GM18858 (cell line): ENCODE data around the gene ABCA3.
"Not testable (repeated sequence)": the region's sequence is repeated elsewhere in the genome, so short reads cannot be mapped to it uniquely, and the experiment has no call there.

Experiments
- ATAC-seq: cut with Tn5 transposase; IDR thresholded peaks from one replicate; pipeline ENCODE4 v1.9.1; 2021; ENCODE audit not compliant: unreplicated experiment

The ABCA3 gene

DNA sequence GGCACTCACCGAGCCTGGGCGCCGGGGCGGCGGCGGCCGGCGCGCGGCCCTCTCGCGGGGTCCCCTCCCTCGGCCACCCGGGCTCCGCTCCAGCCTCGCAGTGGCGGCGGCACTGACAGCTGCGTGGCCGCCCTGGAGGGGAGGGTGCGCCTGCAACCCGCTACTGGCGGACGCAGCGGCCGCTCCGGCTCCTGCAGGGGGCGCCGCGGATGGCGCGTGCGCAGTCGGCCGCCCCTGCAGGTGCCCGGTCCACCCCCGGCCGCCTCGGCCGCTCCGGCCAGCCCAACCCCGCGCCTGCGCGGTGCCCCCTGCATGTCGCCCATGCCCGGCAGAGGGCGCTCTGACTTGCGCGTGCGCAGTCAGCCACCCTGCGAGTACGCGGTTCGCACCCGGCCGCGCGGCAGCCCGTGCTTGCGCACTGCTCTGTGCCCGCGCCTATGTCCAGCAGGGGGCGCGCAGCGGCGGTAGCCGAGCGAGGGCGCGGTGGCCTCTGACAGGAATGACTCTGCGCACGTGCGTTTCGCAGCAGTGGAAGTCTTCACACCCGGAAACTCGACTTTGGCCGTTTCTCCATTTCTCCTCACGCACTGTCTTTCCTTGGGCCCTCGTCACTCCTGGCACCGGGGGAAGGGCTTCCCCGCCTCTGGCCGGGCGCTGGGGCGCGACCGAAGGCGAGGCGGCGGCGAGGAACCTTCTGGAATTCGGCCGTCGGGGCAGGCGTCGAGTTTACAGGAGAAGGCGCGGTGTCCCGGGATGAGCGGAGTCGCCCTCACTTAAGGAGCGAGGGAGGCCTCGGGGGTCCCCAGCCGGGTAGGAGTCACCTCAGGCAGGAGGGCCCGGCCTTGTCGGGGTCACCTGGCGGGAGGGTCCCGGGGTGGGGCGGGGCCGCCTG is at the start of gene ABCA3:
Gene ABCA3 (minus strand): TSS at position 165 of the 892 bp plus-strand sequence. CDS start 14,262 bp downstream, outside the sequence.
- ATAC-seq, result peak; percentile 83

GRCh38 chr16:2388875-2389433 is 48.4 kb upstream of the ABCA3 start:
- no peak for ATAC-seq

- ATAC-seq, result no peak
Observed at GRCh38 chr16:2388139-2388874, 47.8 kb upstream of the ABCA3 start.

GRCh38 chr16:2386990-2387389 is 46.5 kb upstream of the ABCA3 start:
- no peak for ATAC-seq

DNA sequence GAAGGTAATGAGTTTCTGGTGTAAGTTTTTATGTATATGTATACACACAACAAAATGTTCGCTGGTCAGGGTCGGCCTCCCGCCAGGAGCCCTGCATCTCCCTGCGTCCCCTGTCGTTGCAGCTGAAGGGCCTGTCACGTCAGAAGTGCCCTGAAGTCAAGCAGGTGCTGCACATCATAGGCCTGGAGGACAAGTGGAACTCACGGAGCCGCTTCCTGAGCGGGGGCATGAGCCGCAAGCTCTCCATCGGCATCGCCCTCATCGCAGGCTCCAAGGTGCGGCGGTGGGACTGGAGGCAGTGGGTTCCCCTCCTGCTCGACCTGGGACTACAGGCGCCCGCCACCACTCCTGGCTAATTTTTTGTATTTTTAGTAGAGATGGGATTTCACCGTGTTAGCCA is 45.5 kb upstream of the ABCA3 start:
- not testable (repeated sequence) for ATAC-seq

DNA sequence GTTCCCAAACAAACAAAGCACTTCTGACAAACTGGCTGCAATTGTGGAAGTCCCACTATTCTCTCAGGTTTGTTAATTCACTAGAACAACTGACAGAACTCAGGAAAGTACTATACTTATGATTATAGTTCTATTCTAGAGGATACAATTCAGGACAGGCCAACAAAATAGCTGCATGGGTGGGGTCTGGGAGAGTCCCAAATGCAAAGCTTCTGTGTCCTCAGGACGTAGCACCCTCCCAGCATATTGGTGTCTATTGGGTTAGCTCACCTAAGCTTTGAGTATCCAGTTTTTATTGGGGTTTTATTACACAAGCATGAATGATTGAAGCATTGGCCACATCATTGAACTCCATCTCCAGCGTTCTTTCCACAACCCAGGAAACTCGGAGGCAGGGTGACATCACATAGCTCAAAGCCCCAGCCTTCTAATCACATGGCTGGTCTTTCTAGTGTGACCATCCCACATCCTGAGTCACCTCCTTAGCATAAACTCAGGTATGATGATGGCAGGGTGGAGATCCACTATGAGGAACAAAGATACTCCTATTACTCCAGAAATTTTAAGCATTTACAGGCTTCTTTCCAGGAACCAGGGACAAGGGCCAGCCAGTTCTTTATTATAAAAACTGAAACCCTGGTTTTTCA is 44.8 kb upstream of the ABCA3 start:
- ATAC-seq, result no peak

- ATAC-seq, result no peak
Observed at GRCh38 chr16:2384426-2384825, 43.9 kb upstream of the ABCA3 start.

GRCh38 chr16:2383501-2383900 is 43.0 kb upstream of the ABCA3 start:
- ATAC-seq, result no peak

DNA sequence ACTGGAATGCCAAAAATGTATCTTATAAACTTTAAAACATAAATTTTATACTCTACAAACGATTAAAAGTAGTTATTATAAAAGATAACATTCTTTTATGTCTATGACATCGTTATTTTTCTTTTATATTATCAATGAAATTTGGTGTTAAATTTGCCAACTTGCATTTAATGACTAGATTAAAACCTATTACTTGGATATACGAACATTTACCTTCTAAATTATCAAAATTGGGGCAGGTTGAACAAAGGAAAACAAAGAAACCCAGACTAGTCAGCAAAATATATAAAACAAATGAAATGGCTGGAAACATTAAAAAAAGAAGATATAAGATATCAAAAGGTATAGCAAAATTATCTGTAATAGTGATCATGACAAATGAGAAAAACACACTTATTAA is 34.1 kb upstream of the ABCA3 start:
- ATAC-seq, result no peak

- no peak for ATAC-seq
Observed at GRCh38 chr16:2373176-2373575, 32.6 kb upstream of the ABCA3 start.

- no peak for ATAC-seq
Observed at GRCh38 chr16:2372684-2373083, 32.2 kb upstream of the ABCA3 start.

DNA sequence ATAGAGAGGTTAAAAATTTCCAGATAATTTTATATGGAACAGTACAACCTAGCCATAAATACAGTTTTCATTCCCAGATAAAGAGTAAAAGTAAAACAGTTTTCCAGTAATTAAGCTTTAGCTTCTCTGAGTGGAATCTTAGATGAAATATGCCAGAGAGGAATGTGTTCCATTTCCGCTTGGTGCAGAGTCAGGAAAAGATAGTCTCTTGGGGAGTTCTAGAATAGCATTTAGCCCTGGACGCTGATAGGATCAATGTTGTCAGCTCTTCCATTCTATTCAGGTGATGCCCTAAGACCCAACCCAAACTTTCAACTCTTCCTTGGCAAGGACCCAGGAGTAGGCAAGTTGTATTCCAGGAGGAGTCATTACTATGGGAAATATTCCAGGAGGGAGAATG is 30.9 kb upstream of the ABCA3 start:
- no peak for ATAC-seq

DNA sequence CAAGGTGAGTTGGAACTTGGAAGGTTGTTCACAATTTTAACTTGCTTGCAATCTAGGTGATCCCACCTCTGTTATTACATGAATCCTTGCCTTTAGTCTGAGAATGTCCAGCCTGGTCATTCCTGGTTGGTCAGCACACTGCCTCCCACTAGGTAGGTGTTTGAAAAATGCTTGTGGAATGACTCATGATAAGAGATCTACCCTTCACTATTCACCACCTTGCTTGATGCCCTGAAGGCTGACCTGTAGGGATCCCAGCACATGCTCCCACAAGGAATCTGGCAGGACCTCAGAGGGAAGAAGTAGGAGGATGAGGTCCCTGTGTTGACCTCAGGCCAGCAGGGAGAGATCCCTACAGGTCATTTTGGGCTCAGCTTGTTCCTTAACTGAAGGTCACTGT is 30.2 kb upstream of the ABCA3 start:
- no peak for ATAC-seq

DNA sequence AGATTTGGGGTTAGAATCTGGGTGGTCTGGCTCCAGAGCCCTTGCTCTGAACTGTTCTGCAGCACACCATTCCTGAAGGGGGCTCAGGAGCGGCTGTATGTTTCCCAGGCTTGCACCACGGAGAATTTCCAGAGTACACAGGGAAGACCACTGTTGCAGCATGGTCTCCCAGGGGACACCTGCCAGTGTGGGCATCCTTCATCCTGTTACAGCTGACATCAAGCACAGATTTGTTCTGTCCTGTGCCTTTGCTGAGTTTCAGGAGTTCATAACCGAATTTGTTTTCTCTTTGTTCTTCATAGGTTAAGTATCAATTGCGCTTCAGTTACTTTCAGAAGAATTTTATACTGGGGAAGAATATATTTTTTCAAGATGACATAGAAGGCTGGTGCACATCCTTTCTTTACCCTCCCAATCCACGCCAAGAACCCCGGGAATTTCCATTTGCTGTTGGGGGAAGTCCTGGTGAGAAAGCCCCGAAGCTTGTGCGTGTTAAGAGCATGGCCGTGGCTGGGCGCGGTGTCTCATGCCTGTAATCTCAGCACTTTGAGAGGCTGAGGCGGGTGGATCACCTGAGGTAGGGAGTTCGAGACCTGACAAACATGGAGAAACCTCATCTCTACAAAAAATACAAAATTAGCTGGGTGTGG is 26.3 kb upstream of the ABCA3 start:
- ATAC-seq, result no peak

- no peak for ATAC-seq
Observed at GRCh38 chr16:2365397-2366294, 25.1 kb upstream of the ABCA3 start.

GRCh38 chr16:2364638-2365210 is 24.2 kb upstream of the ABCA3 start:
- no peak for ATAC-seq

DNA sequence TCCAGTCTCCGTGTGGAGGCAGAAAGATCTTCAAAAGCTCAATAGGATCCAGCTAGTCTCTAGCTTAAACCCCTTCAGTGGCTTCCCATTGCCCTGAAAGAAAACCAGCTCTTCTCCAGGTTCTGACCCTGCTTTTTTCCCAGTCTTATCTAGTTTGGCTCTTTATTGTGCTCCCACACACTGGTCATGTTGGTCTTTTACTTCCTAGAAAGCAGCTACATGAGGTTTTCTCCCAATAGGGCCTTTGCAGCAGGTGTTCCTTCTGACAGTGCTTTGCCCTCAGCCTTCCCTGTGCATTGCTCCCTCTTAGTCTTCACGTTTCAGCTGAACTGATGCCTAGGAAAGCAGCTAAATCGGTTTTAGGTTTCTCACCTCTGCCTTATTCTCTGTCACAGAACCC is 21.7 kb upstream of the ABCA3 start:
- ATAC-seq, result no peak

GRCh38 chr16:2361129-2361528 is 20.6 kb upstream of the ABCA3 start:
- no peak for ATAC-seq

- ATAC-seq, result no peak
Observed at GRCh38 chr16:2359919-2360318, 19.4 kb upstream of the ABCA3 start.

DNA sequence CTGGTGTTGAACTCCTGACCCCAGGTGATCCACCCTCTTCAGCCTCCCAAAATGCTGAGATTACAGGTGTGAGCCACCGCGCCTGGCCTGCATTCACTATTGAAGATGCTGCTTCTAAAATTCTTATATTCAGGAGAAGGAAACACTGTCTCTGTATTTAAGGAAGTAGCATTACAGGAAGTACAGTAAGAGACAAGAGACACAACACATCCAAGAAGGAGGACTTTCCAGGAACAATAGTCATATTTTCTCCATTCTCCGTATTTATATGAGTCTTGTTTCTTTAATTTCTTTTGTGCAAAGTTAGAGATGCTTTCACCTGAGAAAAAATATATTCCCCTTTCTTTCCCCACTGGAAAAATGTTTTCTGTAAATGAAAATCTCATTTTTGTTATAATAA is 18.3 kb upstream of the ABCA3 start:
- ATAC-seq, result no peak
